Kidney capillary endothelial cell (primary cell): Measurements from ENCODE around the gene TCL1A.

ENCODE experiments used
- DNase-seq: peaks from one replicate; pipeline ENCODE4 v3.0.0-alpha.2; 2018; ENCODE audit warnings: low spot score

Gene TCL1A

GRCh38 chr14:95705518-95705917 is 8.4 kb downstream of the TCL1A start:
- DNase-seq, result no peak

DNA sequence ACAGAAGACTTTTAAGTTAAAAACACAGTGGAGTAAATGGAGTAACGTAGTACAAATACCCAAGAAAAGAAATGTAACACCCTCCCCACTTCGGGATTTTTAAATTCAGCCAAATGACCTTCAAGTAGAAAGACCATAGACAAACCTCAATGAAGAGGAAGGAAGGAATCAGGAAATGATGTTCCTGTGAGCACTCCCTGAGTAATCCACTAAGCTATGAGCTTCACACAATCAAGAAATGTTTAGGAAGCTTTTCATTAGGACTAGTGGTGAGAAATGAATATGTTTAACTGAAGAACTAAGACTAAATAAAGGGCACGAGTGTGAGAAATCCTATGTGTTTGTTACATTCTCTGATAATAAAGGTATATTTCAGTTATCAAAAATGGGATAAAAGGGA is 10.1 kb downstream of the TCL1A start:
- no peak for DNase-seq

GRCh38 chr14:95703341-95703740 is 10.6 kb downstream of the TCL1A start:
- DNase-seq, result no peak

GRCh38 chr14:95701846-95702221 is 12.1 kb downstream of the TCL1A start:
- DNase-seq, result no peak

DNA sequence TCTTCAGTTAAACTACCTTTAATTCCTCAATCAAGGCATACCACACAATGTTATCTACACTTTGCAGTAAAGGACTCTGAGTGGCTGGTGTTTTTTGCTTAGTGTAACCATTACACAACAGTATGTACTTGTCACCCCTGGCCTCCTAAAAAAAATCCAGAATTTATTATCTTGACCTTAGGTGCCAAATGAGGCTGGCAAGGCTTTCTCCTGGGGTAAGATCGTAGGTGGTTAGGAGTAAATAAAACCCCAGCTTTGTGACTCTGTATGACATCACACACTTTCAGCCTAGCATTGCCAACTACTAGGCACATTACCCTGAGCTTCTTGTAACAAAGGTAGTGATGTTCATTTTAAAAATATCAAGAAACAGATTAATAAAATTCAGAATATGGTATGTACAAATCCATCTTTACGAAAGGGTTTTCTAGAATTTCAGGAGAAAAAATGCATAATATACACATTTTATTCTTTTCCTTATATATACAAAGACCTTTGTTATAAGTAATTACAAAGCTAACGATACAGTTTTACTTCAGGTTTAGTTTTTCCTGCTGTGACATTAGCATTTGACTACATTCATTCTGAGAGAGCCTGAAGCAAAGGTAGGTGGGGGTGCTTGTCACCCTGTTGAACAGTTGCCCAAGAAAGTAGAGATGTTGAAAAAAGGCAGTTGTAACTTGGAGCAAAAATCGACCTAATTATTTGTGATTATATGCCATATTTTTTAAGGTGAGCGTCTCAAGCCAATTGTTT is 13.5 kb downstream of the TCL1A start:
- DNase-seq, result no peak

DNA sequence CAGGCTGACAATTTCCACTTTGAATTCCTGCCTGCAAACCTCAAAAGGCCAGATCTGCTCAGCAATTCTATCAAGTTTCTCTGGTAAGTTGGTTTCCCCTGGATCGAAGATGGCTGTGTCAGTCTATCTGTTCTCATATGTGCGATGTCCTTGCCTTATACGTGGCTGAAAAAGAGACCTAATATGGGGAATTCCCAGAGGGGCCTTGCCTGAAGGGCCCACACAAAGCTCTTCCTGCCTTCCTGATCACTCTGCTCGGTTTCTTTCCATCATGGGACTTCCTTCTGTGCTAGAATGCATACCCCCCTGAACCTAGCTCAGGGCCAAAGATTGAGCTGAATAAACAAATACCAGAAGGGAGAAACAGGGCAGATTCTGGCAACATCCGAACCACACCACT is 14.5 kb downstream of the TCL1A start:
- no peak for DNase-seq

- DNase-seq, result no peak
Observed at GRCh38 chr14:95698287-95698686, 15.6 kb downstream of the TCL1A start.

DNA sequence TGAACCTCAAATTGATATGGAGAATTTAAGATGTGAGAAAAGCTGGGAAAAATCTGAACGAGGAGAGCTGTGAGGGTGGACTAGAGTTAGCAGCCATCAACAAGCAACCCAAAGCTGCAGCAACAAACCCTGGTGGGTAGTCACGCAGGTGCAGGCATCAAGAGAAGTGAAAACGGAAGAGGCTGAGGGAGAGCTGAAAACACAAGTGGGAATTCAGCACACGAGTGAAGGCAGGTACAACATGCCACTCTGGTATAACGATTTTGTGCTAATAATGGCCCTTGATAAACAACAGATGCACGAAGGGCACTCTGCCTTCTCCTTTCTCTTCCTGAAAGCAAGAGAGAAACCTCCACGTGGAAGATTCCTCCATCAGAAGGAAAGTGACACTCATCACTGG is 16.2 kb downstream of the TCL1A start:
- no peak for DNase-seq

DNA sequence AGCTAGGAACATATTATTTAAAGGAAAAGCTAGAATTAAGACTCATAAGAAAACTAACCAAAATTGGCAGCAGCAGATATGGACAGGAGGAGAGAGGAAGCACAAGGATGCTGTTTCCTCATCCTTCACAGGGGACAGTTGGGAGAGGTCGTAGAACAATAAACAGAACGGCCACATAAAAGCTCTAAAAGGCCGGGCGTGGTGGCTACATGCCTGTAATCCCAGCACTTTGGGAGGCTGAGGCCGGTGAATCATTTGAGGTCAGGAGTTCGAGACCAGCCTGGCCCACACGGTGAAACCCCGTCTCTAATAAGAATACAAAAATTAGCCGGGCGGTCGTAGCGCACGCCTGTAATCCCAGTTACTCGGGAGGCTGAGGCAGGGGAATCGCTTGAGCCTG is 17.2 kb downstream of the TCL1A start:
- no peak for DNase-seq

DNA sequence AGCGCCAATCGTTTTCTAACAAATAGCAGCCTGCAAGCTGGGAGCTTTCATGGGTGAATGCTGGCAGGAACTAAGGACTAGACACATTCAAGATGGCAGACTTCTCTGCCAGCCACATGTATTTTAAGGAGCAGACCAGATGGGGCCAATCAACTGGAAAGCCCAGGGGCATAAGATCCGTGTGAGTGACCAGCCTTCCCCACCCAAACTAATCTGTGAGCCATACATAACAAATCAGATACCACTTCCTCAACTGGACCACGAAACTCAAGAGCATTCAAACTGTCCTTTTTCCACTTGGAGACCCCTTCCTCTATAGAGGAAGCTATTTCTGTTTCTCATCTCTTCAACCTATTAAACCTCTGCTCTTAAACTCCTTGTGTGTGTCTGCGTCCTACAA is 18.0 kb downstream of the TCL1A start:
- DNase-seq, result no peak

DNA sequence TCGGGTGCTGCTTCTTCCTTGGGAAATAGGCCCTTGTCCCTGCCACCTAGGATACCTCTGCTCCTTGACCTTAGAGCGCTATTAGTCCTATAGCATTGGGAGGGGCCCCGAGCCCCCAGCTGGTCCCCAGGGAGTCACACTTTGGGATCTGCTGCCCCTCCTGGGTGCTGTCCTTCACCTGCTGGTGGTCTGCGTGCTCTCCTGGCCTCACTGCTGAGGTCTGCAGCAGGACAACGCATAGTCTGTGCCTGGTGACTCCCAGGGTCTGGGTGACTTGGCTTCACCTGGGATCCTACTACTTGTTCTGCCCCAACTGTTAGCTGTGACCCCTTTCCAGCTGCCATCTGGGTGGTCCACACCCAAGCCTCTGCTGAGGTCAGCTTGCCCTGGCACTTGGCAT is 18.9 kb downstream of the TCL1A start:
- no peak for DNase-seq

DNA sequence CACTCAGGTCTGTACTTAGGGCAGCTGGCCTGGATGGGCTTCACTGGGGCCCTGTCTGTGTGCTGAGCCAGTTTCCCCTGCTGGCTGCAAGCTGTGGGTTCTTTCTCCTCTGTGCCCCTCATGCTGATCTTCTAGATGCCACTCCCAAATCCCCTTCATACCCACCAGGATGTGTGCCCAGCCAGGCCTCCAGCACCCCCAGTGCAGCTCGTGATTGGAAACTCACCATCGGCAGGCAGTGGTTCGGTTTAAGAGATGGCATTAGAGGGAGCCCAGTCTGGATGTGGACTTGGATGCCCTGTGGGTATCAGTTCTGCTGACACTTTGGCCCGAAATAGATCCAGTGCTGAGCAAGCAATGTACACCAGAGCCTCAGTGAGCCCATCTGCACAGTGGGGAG is 21.8 kb downstream of the TCL1A start:
- no peak for DNase-seq

GRCh38 chr14:95691591-95691990 is 22.3 kb downstream of the TCL1A start:
- DNase-seq, result no peak

- DNase-seq, result no peak
Observed at GRCh38 chr14:95690815-95691214, 23.1 kb downstream of the TCL1A start.

DNA sequence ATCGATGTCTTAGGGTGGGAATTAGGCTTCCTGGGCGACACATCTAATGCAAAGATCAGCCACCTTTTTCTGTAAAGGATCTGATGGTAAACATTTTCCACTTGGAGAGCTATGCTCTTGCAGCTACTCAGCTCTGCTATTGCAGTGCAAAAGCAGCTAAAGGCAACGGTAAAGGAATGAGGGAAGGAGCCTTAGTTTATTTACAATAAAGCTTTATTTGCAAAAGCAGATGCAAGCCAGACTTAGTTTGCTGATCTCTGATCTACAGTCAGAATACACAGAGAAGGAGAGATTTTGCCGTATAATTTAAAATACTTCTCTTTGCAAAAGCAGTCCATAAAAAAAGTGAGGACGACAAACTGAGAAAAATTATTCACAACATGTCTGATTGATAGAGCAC is 24.5 kb downstream of the TCL1A start:
- no peak for DNase-seq

DNA sequence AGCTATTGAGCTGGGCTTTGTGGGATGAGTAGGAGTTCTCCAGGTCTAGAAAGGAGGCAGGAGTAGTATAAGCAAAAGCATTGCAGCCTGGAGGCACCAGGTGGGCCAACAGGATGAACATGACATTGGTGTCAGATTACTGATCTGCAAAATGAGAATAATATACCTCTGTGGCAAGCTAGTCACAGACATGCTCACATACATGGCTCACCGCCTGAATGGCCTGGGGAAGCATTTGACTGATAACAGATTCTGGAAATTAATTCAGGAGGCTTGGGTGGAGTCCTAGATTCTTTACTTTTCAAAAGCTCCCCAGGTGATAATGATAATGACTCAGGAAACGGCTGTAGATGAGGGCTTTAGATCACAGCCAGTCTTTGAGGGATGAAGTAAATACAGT is 27.0 kb downstream of the TCL1A start:
- DNase-seq, result no peak

DNA sequence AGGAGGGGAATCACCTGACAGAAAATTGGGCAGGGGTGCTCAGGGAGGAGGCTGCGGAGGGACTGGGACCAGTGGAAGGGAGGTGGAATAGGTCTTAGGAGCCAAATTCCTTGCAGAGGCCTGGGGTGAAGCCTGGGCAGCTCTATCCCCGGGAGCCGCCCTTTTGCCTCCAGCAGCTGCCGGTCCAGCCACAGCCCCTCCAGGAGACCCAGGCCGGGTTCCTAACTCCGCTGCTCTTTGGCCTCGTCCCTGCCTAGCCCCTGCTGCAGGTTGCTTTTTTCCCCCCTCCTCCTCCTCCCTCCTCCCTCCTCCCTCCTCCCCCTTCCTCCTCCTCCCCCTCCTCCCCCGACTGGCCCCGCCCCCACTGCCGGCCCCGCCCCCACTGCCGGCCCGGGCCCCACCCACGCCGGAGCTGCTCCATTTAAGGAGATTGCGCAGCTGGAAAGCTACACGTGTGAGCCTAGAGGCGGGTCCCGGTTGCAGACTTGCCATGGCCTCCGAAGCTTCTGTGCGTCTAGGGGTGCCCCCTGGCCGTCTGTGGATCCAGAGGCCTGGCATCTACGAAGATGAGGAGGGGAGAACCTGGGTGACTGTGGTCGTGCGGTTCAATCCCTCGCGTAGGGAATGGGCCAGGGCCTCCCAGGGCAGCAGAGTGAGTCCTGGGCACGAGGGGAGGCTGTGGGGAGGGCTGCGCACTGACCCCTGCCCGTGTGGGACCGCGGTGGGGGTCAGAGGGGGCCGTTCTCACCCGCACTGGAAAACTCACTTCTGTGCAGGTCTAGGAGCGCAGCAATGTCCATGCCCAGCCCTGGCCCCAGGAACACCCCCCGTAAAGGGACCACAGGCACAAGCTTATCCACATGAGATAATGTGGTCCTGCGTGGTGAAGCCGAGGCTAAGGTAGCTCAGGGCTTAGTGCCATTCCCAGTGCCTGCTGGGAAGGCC is 27.7 kb downstream of the TCL1A start, which contains the start of gene TCL1B:
TSS of gene TCL1B (plus strand) at position 449 of the 945 bp plus-strand sequence. CDS start at position 491, 42 bp downstream.
- DNase-seq, result no peak

DNA sequence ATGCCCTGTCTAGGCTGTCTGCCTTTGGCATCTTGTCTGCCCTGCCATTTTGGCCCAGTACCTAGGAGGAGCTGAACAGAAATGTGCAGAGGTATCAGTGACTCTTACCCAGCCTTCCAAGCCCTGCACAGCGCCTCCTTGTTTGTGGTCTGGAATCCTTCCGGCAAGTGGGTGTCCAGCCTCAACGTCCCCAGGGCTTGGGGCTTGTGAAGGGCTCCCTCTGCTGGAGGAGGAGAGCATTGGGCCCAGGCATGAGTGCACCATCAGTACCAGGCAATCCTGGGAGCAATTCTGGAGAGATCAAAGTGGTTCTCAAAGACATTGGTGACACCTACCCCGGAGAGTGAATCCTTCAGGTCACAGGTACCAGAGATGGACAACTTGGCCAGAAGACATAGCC is 30.1 kb downstream of the TCL1A start:
- no peak for DNase-seq

- DNase-seq, result no peak
Observed at GRCh38 chr14:95681153-95681552, 32.8 kb downstream of the TCL1A start.

DNA sequence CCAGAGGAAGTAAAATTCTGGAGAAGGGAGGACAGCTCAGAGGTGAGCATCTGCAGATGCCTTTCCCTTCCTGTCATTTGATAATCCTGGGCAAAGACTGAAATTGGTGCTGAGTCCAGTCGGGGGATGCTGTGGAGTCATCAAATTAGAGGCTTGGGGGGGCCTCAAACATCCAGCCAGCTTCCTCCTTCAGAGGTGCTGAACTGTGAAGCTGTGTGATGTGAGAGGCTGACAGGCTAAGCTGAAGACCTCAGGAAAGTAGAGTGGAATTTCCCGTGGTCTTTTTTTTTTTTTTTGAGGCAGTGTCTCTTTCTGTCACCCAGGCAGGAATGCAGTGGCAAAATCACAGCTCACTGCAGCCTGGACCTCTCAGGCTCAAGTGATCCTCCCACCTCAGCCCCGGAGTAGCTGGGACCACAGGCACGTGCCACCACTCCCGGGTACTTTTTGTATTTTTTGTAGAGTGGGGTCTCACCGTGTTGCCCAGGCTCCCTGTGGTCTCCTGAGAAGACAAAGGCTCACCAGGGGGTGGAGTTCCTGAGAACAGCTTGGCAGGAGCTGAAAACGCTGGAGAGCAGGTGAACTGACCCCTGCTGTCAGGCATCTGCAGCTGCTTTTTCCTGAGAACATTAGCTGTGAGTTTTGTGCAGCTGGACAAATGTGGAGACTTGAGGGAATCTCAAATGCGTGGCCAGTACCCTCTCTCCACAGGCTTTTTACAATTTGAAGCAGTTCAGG is 33.8 kb downstream of the TCL1A start:
- DNase-seq, result no peak

DNA sequence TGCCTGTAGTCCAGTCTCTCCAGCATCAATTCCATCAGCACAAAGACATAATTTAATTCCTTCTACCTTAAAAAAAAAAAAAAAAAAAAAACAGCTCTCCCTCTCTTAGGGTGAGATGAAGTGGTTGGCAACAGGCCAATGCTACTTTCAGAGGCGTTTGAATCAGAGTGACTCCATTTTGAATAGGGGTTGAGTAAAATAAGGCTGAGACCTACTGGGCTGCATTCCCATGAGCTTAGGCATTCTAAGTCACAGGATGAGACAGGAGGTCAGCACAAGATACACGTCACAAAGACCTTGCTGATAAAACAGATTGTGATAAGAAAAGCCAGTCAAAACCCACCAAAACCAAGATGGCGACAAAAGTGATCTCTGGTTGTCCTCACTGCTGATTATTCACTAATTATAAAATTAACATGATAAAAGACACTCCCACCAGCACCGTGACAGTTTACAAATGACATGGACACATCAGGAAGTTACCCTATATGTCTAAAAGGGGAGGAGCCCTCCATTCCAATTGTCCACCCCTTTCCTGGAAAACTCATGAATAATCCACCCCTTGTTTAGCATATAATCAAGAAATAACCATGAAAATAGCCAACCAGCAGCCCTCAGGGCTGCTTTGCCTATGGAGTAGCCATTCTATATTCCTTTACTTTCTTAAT is 34.6 kb downstream of the TCL1A start:
- no peak for DNase-seq
